ENCODE data around the gene RPS6KL1. TPM values are rescaled to one million over a fixed set of nuclear protein-coding genes. Genes with fewer than 3 reads are reported as not detected.

The RPS6KL1 gene
- total RNA-seq, 1 experiment from 2014 or later = 9.8 TPM

GRCh38 chr14:74865156-74865555, 57.9 kb downstream of the RPS6KL1 start:
- no peaks in the 10 kb centered on the region; the same call in 1 of the 2 replicates for H3K27me3 ChIP-seq (replicated peaks; ENCODE audit: control insufficient read depth, insufficient read depth, low read length)
- H3K4me1 ChIP-seq = no peaks in the 10 kb centered on the region
- Mint-ChIP-seq H3K4me1 (ENCODE audit: low read depth, unreplicated experiment) (no peaks in the 10 kb centered on the region), H3K27me3 (ENCODE audit: insufficient read depth, unreplicated experiment) (peaks cover 14% of the 10 kb centered on the region), H3K27ac (ENCODE audit: unreplicated experiment) (no peak overlapping the region), H3K36me3 (ENCODE audit: insufficient read depth, unreplicated experiment) (no peaks in the 10 kb centered on the region), H3K9me3 (ENCODE audit: unreplicated experiment) (no peaks in the 10 kb centered on the region), H3K4me3 (ENCODE audit: unreplicated experiment) (no peak overlapping the region)
- TF ChIP-seq CTCF (IDR thresholded peaks at IDR 0.05; ENCODE audit: insufficient read depth in 1 of 2, low read depth in 1 of 2, low read length in 1 of 2, severe bottlenecking in 1 of 2, unreplicated experiment in 1 of 2) = no peak
- intact Hi-C loops (cut with micrococcal nuclease; ENCODE audit: unreplicated experiment) = no loop called here
- ChIA-PET CTCF (interaction anchor here (2.1 kb wide), 1 partner anchor 40 kb away, joined by 6 read pairs; no protein-coding TSS in a partner anchor), POLR2A (no interaction called here)
- H3K4me3 ChIP-seq (ENCODE audit: low read depth, low read length) = no peak overlapping the region
- H3K9me3 ChIP-seq = no peaks in the 10 kb centered on the region
- DNase-seq = no peak
- H3K36me3 ChIP-seq (ENCODE audit: control insufficient read depth, insufficient read depth, low read length) = no peaks in the 10 kb centered on the region
- BruUV-seq (replicated peaks) = no TSS peak

- H3K36me3 Mint-ChIP-seq (ENCODE audit: insufficient read depth, unreplicated experiment) = no peaks in the 10 kb centered on the region
- Histone ChIP-seq H3K4me3 (ENCODE audit: low read depth, low read length) (no peak overlapping the region), H3K4me1 (no peaks in the 10 kb centered on the region), H3K36me3 (ENCODE audit: control insufficient read depth, insufficient read depth, low read length) (no peaks in the 10 kb centered on the region), H3K27me3 (replicated peaks; ENCODE audit: control insufficient read depth, insufficient read depth, low read length) (no peaks in the 10 kb centered on the region; the same call in 1 of the 2 replicates), H3K9me3 (no peaks in the 10 kb centered on the region)
- H3K4me1 Mint-ChIP-seq (ENCODE audit: low read depth, unreplicated experiment) = no peaks in the 10 kb centered on the region
- no peaks in the 10 kb centered on the region for H3K9me3 Mint-ChIP-seq (ENCODE audit: unreplicated experiment)
- ChIA-PET CTCF (interaction anchor here (2.1 kb wide), 1 partner anchor 41 kb away, joined by 6 read pairs; no protein-coding TSS in a partner anchor), POLR2A (no interaction called here)
- no TSS peak for BruUV-seq (replicated peaks)
- no peak for DNase-seq
- no peak overlapping the region for H3K27ac Mint-ChIP-seq (ENCODE audit: unreplicated experiment)
- no peak overlapping the region for H3K4me3 Mint-ChIP-seq (ENCODE audit: unreplicated experiment)
- intact Hi-C loops (cut with micrococcal nuclease; ENCODE audit: unreplicated experiment) = no loop called here
- peaks cover 14% of the 10 kb centered on the region for H3K27me3 Mint-ChIP-seq (ENCODE audit: insufficient read depth, unreplicated experiment)
- TF ChIP-seq CTCF (IDR thresholded peaks at IDR 0.05; ENCODE audit: insufficient read depth in 1 of 2, low read depth in 1 of 2, low read length in 1 of 2, severe bottlenecking in 1 of 2, unreplicated experiment in 1 of 2) = no peak
These were observed 58.9 kb downstream of the RPS6KL1 start for GRCh38 chr14:74864198-74864597.

GRCh38 chr14:74863274-74863673, 59.8 kb downstream of the RPS6KL1 start:
- Histone ChIP-seq H3K4me3 (ENCODE audit: low read depth, low read length) (no peak overlapping the region), H3K9me3 (no peaks in the 10 kb centered on the region), H3K4me1 (no peaks in the 10 kb centered on the region), H3K36me3 (ENCODE audit: control insufficient read depth, insufficient read depth, low read length) (no peaks in the 10 kb centered on the region), H3K27me3 (replicated peaks; ENCODE audit: control insufficient read depth, insufficient read depth, low read length) (no peaks in the 10 kb centered on the region; the same call in 1 of the 2 replicates)
- CTCF ChIA-PET = interaction anchor here (2.1 kb wide), 1 partner anchor 42 kb away, joined by 6 read pairs; no protein-coding TSS in a partner anchor
- no peak overlapping the region for H3K4me3 Mint-ChIP-seq (ENCODE audit: unreplicated experiment)
- no peaks in the 10 kb centered on the region for H3K36me3 Mint-ChIP-seq (ENCODE audit: insufficient read depth, unreplicated experiment)
- POLR2A ChIA-PET = no interaction called here
- intact Hi-C loops (cut with micrococcal nuclease; ENCODE audit: unreplicated experiment) = no loop called here
- H3K4me1 Mint-ChIP-seq (ENCODE audit: low read depth, unreplicated experiment) = no peaks in the 10 kb centered on the region
- no TSS peak for BruUV-seq (replicated peaks)
- no peak for DNase-seq
- no peak overlapping the region for H3K27ac Mint-ChIP-seq (ENCODE audit: unreplicated experiment)
- H3K27me3 Mint-ChIP-seq (ENCODE audit: insufficient read depth, unreplicated experiment) = peaks cover 14% of the 10 kb centered on the region
- no peaks in the 10 kb centered on the region for H3K9me3 Mint-ChIP-seq (ENCODE audit: unreplicated experiment)
- no peak for TF ChIP-seq CTCF (IDR thresholded peaks at IDR 0.05; ENCODE audit: insufficient read depth in 1 of 2, low read depth in 1 of 2, low read length in 1 of 2, severe bottlenecking in 1 of 2, unreplicated experiment in 1 of 2)
